Common myeloid progenitor, CD34-positive (primary cell): ENCODE data around the gene CCDC54.
A peak's percentile ranks its signal among the peaks of the same experiment; 100 is the strongest.

Experiments
- CTCF ChIA-PET: fragments of 350-600 bp; sonication (Branson Sonifier 250); formaldehyde crosslinking; loops from one replicate; lab custom pipeline; 2021; ENCODE audit warnings: antibody characterized with exemption; lab: Charles Lee
- POLR2A ChIA-PET: fragments of 350-600 bp; sonication (Branson Sonifier 250); formaldehyde crosslinking; loops from one replicate; lab custom pipeline; 2021; ENCODE audit warnings: antibody characterized with exemption; lab: Charles Lee
- DNase-seq, 3 donors: peaks; one replicate each; pipeline versions ENCODE4 v3.0.0 to v3.0.0-alpha.2; 2013
- H3K27ac ChIP-seq, 2 experiments: 1 replicate in 1 of 2; 2 replicates in 1 of 2; pipeline ENCODE4 v1.7.0; 2013; ENCODE audit warnings: inconsistent platforms in 2 of 2, low read length in 2 of 2, mild to moderate bottlenecking in 2 of 2, low read depth in 1 of 2, moderate library complexity in 1 of 2; ENCODE audit not compliant: severe bottlenecking in 2 of 2, insufficient read depth in 1 of 2, poor library complexity in 1 of 2
- H3K27me3 ChIP-seq, 5 experiments: replicated peaks in 2 of 5; 1 replicate in 3 of 5; 2 replicates in 2 of 5; pipeline versions ENCODE4 v1.6.1 to v1.7.0; 2013; ENCODE audit warnings: low read length in 4 of 5, mild to moderate bottlenecking in 2 of 5, moderate library complexity in 2 of 5, inconsistent platforms in 1 of 5; ENCODE audit not compliant: insufficient read depth in 5 of 5, control insufficient read depth in 4 of 5
- H3K36me3 ChIP-seq, 4 experiments: 1 replicate in 2 of 4; 2 replicates in 2 of 4; pipeline versions ENCODE4 v1.6.1 to v1.7.0; 2013; ENCODE audit warnings: low read length in 3 of 4, control low read depth in 1 of 4, mild to moderate bottlenecking in 1 of 4; ENCODE audit not compliant: control insufficient read depth in 4 of 4, insufficient read depth in 4 of 4
- H3K4me1 ChIP-seq, 4 experiments: 1 replicate in 3 of 4; 2 replicates in 1 of 4; pipeline versions ENCODE4 v1.6.1 to v1.7.1; 2013; ENCODE audit warnings: low read length in 3 of 4, mild to moderate bottlenecking in 3 of 4, control low read depth in 1 of 4, inconsistent platforms in 1 of 4, moderate library complexity in 1 of 4; ENCODE audit not compliant: control insufficient read depth in 4 of 4, insufficient read depth in 4 of 4; ENCODE audit errors: control extremely low read depth in 1 of 4
- H3K4me3 ChIP-seq, 7 experiments: 1 replicate in 4 of 7; 2 replicates in 3 of 7; pipeline versions ENCODE4 v1.5.1 to v1.7.0; 2013; ENCODE audit warnings: mild to moderate bottlenecking in 7 of 7, low read length in 6 of 7, moderate library complexity in 6 of 7, inconsistent platforms in 2 of 7, low read depth in 2 of 7, control low read depth in 1 of 7; ENCODE audit not compliant: insufficient read depth in 4 of 7, control insufficient read depth in 1 of 7; ENCODE audit errors: extremely low read depth in 1 of 7
- H3K9me3 ChIP-seq, 5 experiments: 1 replicate in 4 of 5; 2 replicates in 1 of 5; pipeline versions ENCODE4 v1.6.1 to v1.7.1; 2013; ENCODE audit warnings: low read length in 4 of 5, mild to moderate bottlenecking in 2 of 5, inconsistent platforms in 1 of 5, low read depth in 1 of 5, moderate library complexity in 1 of 5; ENCODE audit not compliant: control insufficient read depth in 4 of 5, insufficient read depth in 2 of 5; ENCODE audit errors: control extremely low read depth in 1 of 5
- WGBS: methylation state at CpG from one replicate; pipeline ENCODE4 v1.1.5; 2013; ENCODE audit not compliant: insufficient coverage; 5-methylcytosine and 5-hydroxymethylcytosine counted together

Gene CCDC54

GRCh38 chr3:107369791-107370190 is 7.4 kb upstream of the CCDC54 start:
- ChIA-PET CTCF (interaction anchor here (1.5 kb wide), 2 partner anchors 51 to 98 kb away, joined by 4 to 7 read pairs; no protein-coding TSS in a partner anchor), POLR2A (no interaction called here)
- Histone ChIP-seq H3K27me3 (no peaks in the 10 kb centered on the region), H3K9me3 (no peaks in the 10 kb centered on the region), H3K4me3 (no peak overlapping the region), H3K36me3 (no peaks in the 10 kb centered on the region), H3K27ac (no peak overlapping the region), H3K4me1 (peaks cover 6 to 36% (median 9%) of the 10 kb centered on the region in 4 experiments)
- no peak for DNase-seq
- no CpG with 5 or more reads among the region's 2 CpGs for WGBS

- no peaks in the 10 kb centered on the region for H3K9me3 ChIP-seq
- no peaks in the 10 kb centered on the region for H3K36me3 ChIP-seq
- H3K27ac ChIP-seq, result no peak overlapping the region
- ChIA-PET CTCF (interaction anchor here (1.0 to 2.6 kb wide), 4 partner anchors 20 to 135 kb away, joined by 3 to 8 read pairs (median 6); no protein-coding TSS in a partner anchor), POLR2A (no interaction called here)
- H3K4me1 ChIP-seq, result peaks cover 6 to 36% (median 9%) of the 10 kb centered on the region in 4 experiments
- H3K4me3 ChIP-seq, result no peak overlapping the region
- no peaks in the 10 kb centered on the region for H3K27me3 ChIP-seq
- WGBS, result 83% methylated on average over 1 of the region's 2 CpGs
- DNase-seq, result no peak
These were observed 6.3 kb upstream of the CCDC54 start for GRCh38 chr3:107370907-107371306.

GRCh38 chr3:107372506-107372905 is 4.7 kb upstream of the CCDC54 start:
- H3K9me3 ChIP-seq, result no peaks in the 10 kb centered on the region
- ChIA-PET POLR2A (no interaction called here), CTCF (interaction anchor here (1.2 to 2.6 kb wide), 2 partner anchors 11 to 137 kb away, joined by 4 to 8 read pairs; no protein-coding TSS in a partner anchor)
- H3K4me1 ChIP-seq, result peaks cover 0 to 26% (median 2%) of the 10 kb centered on the region in 4 experiments
- H3K4me3 ChIP-seq, result no peak overlapping the region
- 82% methylated on average over 4 of the region's 6 CpGs for WGBS
- no peak for DNase-seq
- no peaks in the 10 kb centered on the region for H3K27me3 ChIP-seq
- H3K36me3 ChIP-seq, result no peaks in the 10 kb centered on the region
- no peak overlapping the region for H3K27ac ChIP-seq

GRCh38 chr3:107373896-107374295 is 3.3 kb upstream of the CCDC54 start:
- Histone ChIP-seq H3K36me3 (no peaks in the 10 kb centered on the region), H3K4me1 (peaks cover 0 to 13% (median 0%) of the 10 kb centered on the region in 4 experiments), H3K9me3 (no peaks in the 10 kb centered on the region), H3K27ac (no peak overlapping the region), H3K4me3 (peak overlapping the region in 1 of 7 experiments; percentile 32), H3K27me3 (no peaks in the 10 kb centered on the region)
- peak in 2 of 3 donors; percentile 18 to 41 for DNase-seq
- WGBS, result 14% methylated on average over 4 of the region's 6 CpGs
- CTCF ChIA-PET, result interaction anchor here (0.9 kb wide), 1 partner anchor 32 kb away, joined by 3 read pairs; no protein-coding TSS in a partner anchor
- POLR2A ChIA-PET, result no interaction called here

- peaks cover 0 to 15% (median 2%) of the 10 kb centered on the region in 4 experiments for H3K4me1 ChIP-seq
- DNase-seq, result no peak
- H3K27me3 ChIP-seq, result peaks cover 0 to 2% (median 0%) of the 10 kb centered on the region in 5 experiments
- no peaks in the 10 kb centered on the region for H3K9me3 ChIP-seq
- ChIA-PET POLR2A (no interaction called here), CTCF (interaction anchor here (0.9 kb wide), 2 partner anchors 9 to 26 kb away, joined by 3 read pairs; no protein-coding TSS in a partner anchor)
- no peak overlapping the region for H3K4me3 ChIP-seq
- no peak overlapping the region for H3K27ac ChIP-seq
- H3K36me3 ChIP-seq, result no peaks in the 10 kb centered on the region
- 100% methylated on average over 1 of the region's 2 CpGs for WGBS
These were observed 1.6 kb upstream of the CCDC54 start for GRCh38 chr3:107375682-107376081.

- CTCF ChIA-PET, result interaction anchor here (1.1 kb wide), 1 partner anchor 46 kb away, joined by 3 read pairs; no protein-coding TSS in a partner anchor
- no CpG with 5 or more reads among the region's 4 CpGs for WGBS
These were observed 5.4 kb downstream of the CCDC54 start for GRCh38 chr3:107382631-107383030.

GRCh38 chr3:107384428-107384827 is 7.2 kb downstream of the CCDC54 start:
- Histone ChIP-seq H3K4me1 (peaks cover 0 to 4% (median 2%) of the 10 kb centered on the region in 4 experiments), H3K36me3 (no peaks in the 10 kb centered on the region), H3K4me3 (no peak overlapping the region), H3K27me3 (peaks cover 0 to 13% (median 0%) of the 10 kb centered on the region in 5 experiments), H3K9me3 (no peaks in the 10 kb centered on the region), H3K27ac (no peak overlapping the region)
- POLR2A ChIA-PET, result no interaction called here
- WGBS, result 100% methylated on average over 1 of the region's 2 CpGs
- CTCF ChIA-PET, result interaction anchor here (0.7 to 2.0 kb wide), 2 partner anchors 9 to 113 kb away, joined by 3 to 7 read pairs; no protein-coding TSS in a partner anchor
- no peak for DNase-seq

More at GRCh38 chr3:107382631-107383030, 5.4 kb downstream of the CCDC54 start:
- Histone ChIP-seq H3K4me3 (no peak overlapping the region), H3K9me3 (no peaks in the 10 kb centered on the region), H3K4me1 (peaks cover 0 to 7% (median 2%) of the 10 kb centered on the region in 4 experiments), H3K27ac (no peak overlapping the region), H3K36me3 (no peaks in the 10 kb centered on the region), H3K27me3 (peaks cover 0 to 13% (median 0%) of the 10 kb centered on the region in 5 experiments)
- no peak for DNase-seq
- POLR2A ChIA-PET, result no interaction called here
